HG03045 (cell line): ENCODE measurements around the gene BICC1.

Experiments used
- ATAC-seq: cut with Tn5 transposase; IDR thresholded peaks from one replicate; pipeline ENCODE4 v1.9.1; 2021; ENCODE audit warnings: mild to moderate bottlenecking, moderate library complexity; ENCODE audit not compliant: unreplicated experiment

BICC1 gene

DNA sequence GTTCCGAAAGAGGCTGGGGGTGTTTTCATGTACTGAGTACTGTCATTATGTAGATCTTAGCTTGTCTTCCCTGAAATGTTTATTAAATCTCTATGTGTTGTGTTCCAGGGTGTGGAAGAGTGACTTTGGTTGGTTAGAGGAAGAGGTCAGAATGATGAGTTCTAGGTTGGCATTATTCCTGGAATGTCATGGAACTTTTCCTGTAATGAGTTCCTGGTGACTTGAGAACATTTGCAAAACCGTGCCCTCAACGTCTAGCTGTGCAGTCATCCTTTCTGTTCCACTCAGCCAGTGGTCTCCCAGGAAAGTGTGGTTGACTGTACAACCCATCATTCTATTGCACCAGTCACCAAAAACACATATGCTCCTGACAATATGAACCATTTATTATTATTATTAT lies 129.6 kb downstream of the BICC1 start:
- ATAC-seq: no peak

DNA sequence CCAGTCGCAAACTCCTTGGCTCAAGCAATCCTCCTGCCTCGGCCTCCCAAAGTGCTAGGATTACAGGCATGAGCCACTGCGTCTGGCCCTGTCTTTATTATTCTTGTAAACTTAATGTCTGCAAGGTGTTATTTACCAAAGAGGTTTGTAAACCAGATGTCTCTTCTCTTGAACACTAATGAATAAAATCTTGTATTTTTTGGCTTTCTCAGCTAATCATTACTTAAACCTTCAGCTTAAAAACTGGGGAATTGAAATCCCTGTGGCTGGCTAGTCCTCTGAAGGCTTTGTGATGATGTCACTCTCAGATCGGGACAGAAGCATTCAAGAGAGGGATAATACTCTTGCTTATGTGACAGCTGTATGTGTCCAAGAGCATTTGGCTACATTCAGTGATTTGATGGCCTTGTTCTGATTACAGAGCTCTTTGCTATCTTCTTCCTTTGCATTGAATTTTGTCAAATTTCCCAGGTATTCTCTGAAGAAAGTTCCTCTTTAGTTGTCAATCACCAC lies 130.3 kb downstream of the BICC1 start:
- ATAC-seq: no peak

DNA sequence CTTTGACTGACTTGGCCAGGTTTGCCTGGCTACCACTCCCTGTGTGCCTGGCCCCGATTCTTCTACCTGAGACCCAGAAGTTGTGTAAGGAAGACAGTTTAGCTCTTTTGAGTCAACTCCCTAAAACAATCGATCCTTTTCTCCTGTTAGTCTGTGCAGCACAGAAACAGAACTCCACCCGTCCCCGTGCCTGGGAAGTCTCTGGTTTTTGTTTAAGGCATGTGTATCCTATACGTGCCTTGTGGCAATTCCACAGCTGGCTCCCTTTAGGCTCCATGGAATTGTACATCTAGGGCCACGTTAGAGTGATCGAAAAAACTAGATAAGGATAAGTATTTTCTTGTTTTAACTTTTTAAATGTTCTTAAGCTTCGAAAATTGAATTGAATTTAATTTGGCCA lies 131.6 kb downstream of the BICC1 start:
- no peak for ATAC-seq

DNA sequence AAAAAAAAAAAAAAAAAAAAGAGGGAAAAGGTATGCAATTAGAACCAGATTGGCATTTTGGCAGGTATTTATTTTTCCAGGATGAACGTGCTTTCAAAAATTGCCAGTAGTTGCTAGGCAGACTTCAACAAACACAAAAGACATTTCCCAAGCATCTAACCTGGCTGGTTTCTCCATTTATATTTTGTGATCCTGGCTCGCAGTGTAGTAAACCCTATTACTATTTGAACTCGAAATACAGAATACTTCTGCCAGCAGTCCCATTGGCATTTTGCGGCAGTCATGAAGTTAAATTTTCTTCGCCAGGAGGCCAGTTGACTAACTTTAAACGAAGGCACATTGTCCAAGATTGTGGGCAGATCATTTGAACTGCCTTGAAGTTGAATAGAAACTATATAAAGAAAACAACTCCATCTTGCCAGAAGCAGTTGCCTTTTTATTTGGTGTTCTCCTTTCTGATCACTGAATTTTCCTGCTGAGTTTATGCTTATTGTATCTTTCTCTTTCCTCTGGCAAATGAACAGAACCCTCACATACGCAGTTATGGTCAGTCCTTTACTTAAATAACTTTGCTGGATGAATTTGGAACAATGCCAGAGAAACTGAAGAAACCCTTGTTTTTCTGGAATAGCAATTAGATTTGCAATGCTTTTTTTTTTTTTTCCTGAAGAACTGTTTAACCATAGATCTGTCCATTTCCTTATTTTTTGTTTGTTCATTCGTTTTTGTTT lies 132.9 kb downstream of the BICC1 start:
- ATAC-seq: no peak

DNA sequence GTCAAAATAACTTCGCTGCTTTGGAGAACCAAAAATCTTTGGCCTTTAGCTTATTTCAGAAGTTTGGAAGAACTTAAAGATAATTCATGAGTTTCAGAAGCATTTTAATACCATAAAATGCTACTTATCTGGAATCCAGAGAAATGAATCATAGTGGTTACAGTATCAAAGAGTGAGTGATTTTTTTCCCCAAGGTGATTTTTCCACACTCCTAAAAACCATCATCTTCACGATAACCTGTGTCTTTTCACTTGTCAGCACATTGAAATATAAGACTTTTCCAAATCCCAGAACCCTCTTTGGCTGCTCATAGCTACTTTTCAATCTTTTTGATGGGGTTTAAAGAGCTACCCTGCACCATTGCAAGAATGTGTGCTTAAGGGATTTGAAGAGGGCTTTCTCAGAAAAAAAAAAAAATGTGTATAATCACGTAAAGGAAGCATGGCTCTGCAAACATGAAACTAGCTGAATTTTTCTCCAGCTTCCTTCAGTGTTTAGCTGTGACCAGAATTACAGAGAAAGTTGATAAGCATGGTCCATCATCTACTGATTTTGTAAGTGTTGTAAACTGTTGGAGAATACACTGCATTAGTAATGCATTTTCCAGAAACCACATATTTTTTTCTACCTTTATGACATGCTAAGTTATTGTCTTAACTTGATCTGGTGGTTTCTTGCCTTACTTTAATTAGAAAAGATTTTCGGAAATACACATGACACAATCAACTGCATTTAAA lies 134.9 kb downstream of the BICC1 start:
- ATAC-seq: no peak

DNA sequence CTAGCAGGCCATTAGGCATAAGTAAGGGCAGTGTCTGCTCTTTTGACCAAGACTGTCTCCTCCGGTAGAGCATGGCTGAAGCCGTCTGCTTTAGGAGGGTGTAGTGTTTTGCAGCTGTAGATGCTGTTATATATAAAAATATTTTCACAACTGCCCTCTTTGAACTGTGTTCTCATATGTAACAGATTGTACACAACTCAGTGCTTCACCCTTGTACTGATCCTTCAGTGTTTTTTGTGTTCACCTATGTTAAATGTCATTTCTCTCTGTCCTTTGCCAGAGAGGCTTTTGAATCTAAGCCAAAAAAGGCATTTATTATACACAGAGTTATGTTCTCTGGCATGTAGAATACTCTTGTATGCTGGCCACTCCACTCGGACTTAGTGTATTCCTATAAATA lies 135.5 kb downstream of the BICC1 start:
- no peak for ATAC-seq

DNA sequence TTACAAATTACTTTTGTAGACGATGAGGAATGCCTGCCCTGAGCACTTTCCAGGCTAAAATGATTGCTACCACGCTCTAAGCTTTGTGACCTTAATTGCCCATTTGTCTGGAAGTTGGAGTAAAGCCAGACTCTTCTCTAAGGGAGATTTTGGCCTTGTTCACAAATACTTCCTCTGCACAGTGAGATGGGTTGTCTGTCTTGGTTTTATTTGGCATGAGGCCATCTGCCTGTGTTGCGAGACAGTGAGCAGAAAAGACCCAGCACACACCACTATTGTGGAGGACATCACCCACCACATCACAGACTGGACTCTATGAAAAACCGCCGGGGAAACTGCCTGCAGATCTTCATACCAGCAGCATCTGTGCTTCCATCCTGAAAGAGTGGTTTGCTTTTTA lies 138.4 kb downstream of the BICC1 start:
- no peak for ATAC-seq

DNA sequence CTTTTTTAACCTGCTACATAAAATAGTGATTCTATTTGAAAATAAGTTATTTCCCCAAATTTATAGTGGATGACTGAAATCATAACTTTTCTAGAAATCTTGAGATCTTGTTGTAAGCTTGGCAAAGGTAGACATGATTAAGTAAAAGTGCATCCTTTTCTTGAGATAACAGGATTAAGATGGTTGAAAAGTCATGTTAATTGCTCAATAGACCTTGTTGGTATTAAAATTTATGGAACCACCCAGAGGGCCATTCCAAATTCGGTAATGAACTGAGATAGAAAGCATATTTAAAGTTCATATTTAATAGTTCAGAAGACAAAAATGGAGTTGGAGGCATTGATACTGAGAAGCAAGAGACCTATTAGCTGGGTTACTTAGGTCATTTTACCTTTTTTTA lies 139.1 kb downstream of the BICC1 start:
- ATAC-seq: no peak

DNA sequence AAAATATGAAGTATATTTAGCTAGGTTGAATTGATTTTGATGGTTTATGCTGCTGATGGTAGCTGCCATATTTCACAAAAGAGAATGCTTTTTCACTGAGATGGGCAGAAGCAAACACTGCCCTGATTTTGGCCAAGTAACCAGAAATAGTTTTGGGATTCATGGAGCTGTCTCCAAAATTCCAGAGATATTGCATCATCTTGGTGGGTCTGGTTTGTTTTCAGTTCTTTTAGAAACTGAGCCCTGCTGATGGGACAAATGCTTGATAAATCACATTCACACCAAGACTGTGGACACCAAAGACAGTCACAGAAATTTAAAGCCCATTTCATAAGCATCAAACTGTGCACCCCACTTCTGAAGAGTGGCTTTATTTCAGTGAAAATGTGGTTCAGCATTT lies 140.5 kb downstream of the BICC1 start:
- no peak for ATAC-seq

DNA sequence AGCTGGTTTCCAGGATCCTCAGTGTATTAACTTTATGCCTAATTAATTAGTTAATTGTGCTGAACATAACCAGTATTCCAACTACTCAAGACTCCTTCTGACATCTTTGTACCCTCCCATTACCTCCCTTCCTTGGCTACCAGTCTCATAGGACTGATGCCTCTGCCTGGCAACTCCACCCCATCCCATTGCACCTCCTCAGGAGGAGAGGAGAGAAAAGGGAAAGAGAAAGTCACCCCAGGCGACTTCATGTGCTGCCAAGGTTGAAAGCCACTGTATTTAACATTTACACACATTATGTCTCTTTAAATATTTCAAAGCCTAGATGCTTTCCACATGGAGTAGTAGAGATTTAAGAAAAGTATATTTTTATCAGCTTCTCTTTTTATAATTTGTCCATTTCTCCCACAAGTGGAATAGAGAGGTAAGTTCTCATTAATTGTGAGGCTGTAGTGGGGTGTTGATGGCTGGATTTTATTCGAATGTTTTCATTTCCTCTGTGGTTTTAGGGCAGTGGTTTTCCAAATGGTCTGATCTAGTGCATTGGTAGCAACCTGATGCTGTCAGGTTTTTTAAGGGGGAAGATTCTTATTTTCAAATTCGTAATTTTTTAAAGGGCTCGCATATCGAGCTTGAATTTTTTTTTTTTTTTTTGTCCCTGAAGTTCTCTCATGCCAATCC lies 148.0 kb downstream of the BICC1 start:
- no peak for ATAC-seq

DNA sequence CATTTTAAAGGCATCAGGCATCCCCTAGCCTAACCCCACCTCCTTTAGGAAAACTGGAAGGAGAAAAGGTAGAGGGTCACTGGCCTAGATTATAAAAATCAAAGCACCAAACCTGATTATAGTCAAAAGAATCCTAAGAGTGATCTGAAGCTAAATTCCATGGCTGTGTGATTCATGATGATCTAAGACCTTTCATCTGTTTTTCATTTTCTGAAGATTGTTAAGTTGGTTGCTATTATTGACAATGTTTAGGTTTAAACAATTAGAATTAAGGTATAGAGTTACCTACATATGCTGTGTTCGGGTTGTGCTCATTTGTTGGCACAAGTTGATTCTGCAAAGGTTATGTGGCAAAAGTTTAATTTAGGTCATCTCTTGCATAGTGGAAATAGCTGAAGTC lies 148.7 kb downstream of the BICC1 start:
- no peak for ATAC-seq

DNA sequence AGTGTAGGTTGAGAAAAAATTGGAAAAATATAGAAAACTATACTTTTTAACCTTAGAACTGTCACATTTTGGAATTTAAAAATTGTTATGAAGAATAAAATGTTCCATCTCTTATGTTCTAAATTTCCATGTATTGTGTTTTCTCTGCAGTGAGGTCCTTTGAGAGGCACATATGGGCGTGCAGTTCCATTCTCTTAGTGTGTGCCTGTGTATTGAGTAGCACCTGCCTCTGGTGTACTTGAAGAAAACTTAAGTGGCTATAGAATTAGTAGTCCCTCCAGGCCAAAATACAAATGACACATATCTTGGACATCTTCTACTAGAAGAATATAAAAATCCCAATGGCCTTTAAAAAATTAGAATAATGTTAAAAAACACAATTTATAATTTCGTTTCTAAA lies 149.2 kb downstream of the BICC1 start:
- no peak for ATAC-seq

DNA sequence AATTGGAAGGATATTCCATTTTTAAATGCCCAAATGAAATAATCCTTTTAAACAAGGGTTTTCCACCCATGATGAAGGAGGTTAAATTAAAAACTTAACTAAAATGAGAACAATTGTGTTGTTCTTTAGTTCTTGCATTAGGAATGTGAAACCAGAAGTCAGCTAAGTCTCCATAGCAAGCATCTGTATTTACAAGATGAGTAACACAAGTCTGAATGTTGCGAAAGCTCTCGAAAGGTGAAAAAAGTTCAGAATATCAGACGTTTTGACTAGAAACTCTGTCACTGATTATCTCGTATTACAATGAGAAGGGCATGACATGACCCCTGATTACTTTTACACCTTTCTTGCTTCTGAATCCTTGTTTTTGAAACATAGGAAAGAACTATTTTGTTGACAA lies 149.6 kb downstream of the BICC1 start:
- no peak for ATAC-seq

DNA sequence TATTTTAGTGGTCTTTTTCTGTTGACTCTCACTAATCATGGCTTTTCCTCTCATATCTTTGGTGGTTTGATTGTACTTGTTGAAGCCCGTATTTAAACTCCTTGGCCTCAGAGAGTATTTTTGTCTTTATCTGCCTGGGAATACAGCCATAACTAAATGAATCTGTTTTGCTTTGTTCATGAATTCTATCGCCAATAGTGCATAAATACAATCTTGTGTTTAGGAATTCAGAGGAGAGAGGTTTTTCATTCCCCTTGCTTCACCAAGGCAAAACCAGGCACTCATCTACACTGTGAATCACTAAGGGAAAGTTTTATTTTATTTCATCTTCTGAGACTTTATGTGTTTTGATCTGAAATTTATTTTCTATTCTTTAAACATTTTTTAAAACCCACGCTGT lies 152.7 kb downstream of the BICC1 start:
- no peak for ATAC-seq

DNA sequence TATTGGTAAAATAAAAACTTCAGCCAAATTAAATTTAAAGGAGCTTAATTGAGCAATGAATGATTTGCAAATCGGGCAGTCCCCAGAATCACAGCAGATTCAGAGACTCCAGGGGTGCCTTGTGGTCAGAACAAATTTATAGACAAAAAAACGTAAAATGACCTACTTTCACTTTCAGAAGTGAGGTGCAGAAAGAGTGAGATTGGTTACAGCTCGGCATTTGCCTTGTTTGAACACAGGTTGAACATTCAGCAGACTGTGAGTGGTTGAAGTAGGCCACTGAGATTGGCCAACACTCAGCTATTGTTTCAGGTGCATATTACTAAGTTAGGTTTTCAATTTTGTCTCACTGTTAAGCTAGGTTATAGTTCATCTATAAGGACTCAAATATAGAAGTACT lies 153.4 kb downstream of the BICC1 start:
- ATAC-seq: no peak

DNA sequence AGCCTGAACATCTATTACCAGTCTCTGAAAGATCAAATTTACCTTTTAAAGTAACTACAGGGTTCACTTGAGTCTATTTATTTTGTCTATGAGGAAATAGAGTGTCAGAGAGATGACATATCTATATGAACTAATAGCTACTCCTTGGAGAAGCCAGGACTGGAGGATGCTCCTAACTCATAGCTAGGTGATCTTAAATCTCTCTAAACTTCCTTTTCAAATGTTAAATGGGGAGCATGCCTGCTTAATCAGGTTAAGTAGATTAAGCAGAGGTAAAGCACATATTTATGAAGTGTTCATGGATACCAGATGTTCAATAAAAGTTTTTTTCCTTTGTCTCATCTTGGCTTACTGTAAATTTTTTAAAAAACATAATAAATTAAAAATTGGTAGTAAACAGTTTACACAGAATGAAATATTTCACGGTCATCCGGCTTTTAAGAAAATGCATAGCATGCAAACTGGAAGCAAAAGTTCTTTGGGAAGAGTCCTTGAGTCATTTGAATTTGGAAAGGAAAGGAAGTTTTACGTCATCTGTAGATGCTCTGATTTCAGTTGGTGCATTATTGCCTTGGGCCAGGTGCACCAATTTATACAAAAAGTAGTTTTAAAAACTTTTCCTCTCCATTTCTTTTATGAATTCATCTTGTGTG lies 155.1 kb downstream of the BICC1 start:
- ATAC-seq: no peak

DNA sequence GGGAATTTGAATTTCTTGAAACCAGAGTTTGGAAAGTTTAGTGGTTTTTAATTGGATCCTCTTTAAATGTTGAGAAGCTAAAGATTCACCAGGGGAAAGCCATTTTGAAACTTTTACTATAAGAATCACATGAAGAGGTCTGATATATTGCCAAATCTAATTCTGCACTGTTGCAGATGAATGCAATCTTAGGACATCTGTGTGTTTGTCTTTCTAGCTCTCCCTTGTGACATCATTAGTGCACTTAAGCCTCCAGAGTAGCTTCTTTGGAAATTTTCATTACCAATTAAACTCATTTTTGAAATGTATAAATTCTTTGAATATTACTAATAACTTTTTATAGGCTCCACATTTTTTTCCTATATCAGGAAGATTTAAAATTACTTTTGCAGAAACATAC lies 160.2 kb downstream of the BICC1 start:
- no peak for ATAC-seq

DNA sequence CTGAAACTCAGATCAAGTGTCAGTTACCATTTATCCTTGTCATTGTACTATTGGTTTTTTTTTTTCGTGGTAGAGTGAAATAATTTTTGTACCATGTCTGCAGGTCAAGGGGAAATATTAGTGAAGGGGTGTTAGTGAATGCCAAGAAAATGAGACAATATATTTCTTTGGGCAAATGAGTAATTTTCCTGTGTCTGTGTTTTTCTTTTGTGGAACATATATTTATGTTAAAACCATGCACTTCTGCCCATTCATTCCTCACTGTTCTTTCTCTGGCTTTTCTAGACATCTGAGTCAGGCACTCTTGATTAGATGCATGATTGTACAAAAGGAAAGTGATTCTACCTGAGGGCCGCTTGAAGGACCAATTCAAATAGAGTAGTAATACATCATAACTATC lies 161.6 kb downstream of the BICC1 start:
- no peak for ATAC-seq

DNA sequence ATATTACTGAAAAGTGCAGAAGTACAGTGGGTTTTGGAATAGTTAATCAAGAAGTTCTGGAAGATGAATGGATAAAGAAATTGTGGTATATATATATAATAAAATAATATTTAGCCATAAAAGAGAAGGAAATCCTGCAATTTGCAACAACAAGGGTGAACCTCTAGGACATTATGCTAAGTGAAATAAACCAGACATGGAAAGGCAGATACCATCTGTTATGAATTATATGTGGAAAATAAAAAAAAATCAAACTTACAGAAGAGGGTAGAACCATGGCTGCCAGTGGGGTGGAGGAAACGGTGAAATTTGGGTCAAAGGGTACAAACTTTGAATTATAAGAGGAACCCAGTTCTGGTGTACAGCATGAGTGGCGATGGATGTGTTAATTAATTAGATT lies 162.6 kb downstream of the BICC1 start:
- no peak for ATAC-seq

DNA sequence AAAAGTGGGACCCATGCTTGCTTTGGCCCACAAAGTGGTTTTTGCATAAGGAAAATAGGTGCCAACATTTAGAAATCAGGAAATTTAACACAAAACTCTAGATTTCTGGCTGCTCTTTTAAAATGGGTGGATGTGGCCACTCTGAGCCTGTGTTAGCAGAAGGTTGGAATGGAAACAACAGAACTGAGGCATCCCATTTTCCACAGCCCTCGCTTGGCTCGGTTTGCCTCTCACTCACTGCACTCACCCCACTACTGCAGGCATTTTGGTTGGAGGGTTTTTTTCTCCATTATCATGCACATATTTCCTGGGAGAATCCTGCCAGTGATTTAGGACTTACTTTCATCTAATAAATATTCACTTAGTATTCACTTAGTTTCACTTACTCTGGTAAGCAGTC lies 178.9 kb downstream of the BICC1 start:
- no peak for ATAC-seq

DNA sequence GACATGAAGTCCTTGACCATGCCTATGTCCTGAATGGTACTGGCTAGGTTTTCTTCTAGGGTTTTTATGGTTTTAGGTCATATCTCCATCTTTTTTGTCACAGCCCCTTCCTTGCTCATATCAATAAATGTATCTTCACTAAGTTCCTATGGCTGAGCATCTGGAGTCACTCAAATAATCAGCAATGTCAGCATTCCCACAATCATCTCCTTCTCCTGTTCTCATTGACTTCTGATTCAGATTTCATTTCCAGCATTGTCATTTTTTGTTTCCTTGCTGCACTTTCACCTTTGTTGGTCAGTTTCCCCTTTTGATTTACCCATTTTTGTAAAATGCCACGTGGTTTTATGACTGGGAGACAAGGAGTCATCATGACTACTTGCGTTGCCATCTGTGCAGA lies 181.2 kb downstream of the BICC1 start:
- no peak for ATAC-seq
